ENCODE data around the gene BEST2. TPM values are rescaled to one million over a fixed set of nuclear protein-coding genes. Genes with fewer than 3 reads are reported as not detected.
A peak's percentile ranks its signal among the peaks of the same experiment; 100 is the strongest.

Gene BEST2
- total RNA-seq, 1 donor from 2014 or later, result not detected

- H3K36me3 ChIP-seq (ENCODE audit: control insufficient read depth, insufficient read depth, low read length), result peaks cover 11% of the 10 kb centered on the region
- DNase-seq (ENCODE audit: low read depth) (no peak), FAIRE-seq (no peak)
- TF ChIP-seq CTCF (IDR thresholded peaks at IDR 0.05; ENCODE audit: insufficient read depth, low read length, severe bottlenecking), result no peak
- no peaks in the 10 kb centered on the region for H3K27me3 ChIP-seq (ENCODE audit: control insufficient read depth, insufficient read depth, low read length)
- H3K4me3 ChIP-seq (ENCODE audit: low read depth, low read length), result peak within 1 kb of the TSS; percentile 74
Measured at GRCh38 chr19:12801466-12802266, 50.1 kb downstream of the BEST2 start, which contains the start of the genes PRDX2 and THSD8. TSS of gene PRDX2 (minus strand) at chr19:12801800. CDS start at chr19:12801261, 539 bp downstream. TSS of gene THSD8 (plus strand) at chr19:12802069. CDS start at chr19:12802072, 3 bp downstream.

- FAIRE-seq, result no peak
- Histone ChIP-seq H3K4me3 (ENCODE audit: low read depth, low read length) (peak overlapping the region; percentile 74), H3K27me3 (ENCODE audit: control insufficient read depth, insufficient read depth, low read length) (no peaks in the 10 kb centered on the region), H3K36me3 (ENCODE audit: control insufficient read depth, insufficient read depth, low read length) (peaks cover 9% of the 10 kb centered on the region)
- no peak for DNase-seq (ENCODE audit: low read depth)
- TF ChIP-seq CTCF (IDR thresholded peaks at IDR 0.05; ENCODE audit: insufficient read depth, low read length, severe bottlenecking), result no peak
Measured at GRCh38 chr19:12802267-12803106, 50.9 kb downstream of the BEST2 start.

GRCh38 chr19:12804051-12804450 is 52.5 kb downstream of the BEST2 start:
- Histone ChIP-seq H3K27me3 (ENCODE audit: control insufficient read depth, insufficient read depth, low read length) (no peaks in the 10 kb centered on the region), H3K4me3 (ENCODE audit: low read depth, low read length) (no peak overlapping the region), H3K36me3 (ENCODE audit: control insufficient read depth, insufficient read depth, low read length) (peaks cover 9% of the 10 kb centered on the region)
- no peak for FAIRE-seq
- DNase-seq (ENCODE audit: low read depth), result no peak
- TF ChIP-seq CTCF (IDR thresholded peaks at IDR 0.05; ENCODE audit: insufficient read depth, low read length, severe bottlenecking), result no peak

- H3K36me3 ChIP-seq (ENCODE audit: control insufficient read depth, insufficient read depth, low read length), result peaks cover 1% of the 10 kb centered on the region
- H3K27me3 ChIP-seq (ENCODE audit: control insufficient read depth, insufficient read depth, low read length), result no peaks in the 10 kb centered on the region
- TF ChIP-seq CTCF (IDR thresholded peaks at IDR 0.05; ENCODE audit: insufficient read depth, low read length, severe bottlenecking), result no peak
- DNase-seq (ENCODE audit: low read depth), result peak; percentile 82
- FAIRE-seq, result no peak
- H3K4me3 ChIP-seq (ENCODE audit: low read depth, low read length), result peak within 1 kb of the TSS; percentile 75
Measured at GRCh38 chr19:12806242-12807081, 54.9 kb downstream of the BEST2 start, which contains the start of gene RNASEH2A. TSS of gene RNASEH2A (plus strand) at chr19:12806584. CDS start at chr19:12806674, 90 bp downstream.

Other genes starting within 250 kb of the BEST2 start
- gene ZNF564, start 200.3 kb upstream of the BEST2 start, total RNA-seq, result 7.4 and 9.0 TPM in 2 replicates
- 5.8 and 7.9 TPM in 2 replicates for gene ZNF490, start 141.0 kb upstream of the BEST2 start, total RNA-seq
- gene ZNF791, start 140.9 kb upstream of the BEST2 start, total RNA-seq, result 11.1 and 11.8 TPM in 2 replicates
- gene MAN2B1, start 85.0 kb upstream of the BEST2 start, total RNA-seq, result 29.8 and 32.1 TPM in 2 replicates
- gene WDR83, start 85.0 kb upstream of the BEST2 start, total RNA-seq, result 13.8 and 21.1 TPM in 2 replicates
- gene DHPS, start 69.9 kb upstream of the BEST2 start, total RNA-seq, result 47.4 and 94.5 TPM in 2 replicates
- gene GNG14, start 63.8 kb upstream of the BEST2 start, total RNA-seq, result not detected in 2 replicates
- gene FBXW9, start 55.2 kb upstream of the BEST2 start, total RNA-seq, result 5.4 and 6.1 TPM in 2 replicates
- 16.8 and 28.0 TPM in 2 replicates for gene TNPO2, start 27.9 kb upstream of the BEST2 start, total RNA-seq
- 177 and 201 TPM in 2 replicates for gene TRIR, start 17.1 kb upstream of the BEST2 start, total RNA-seq
- gene GET3, start 14.3 kb upstream of the BEST2 start, total RNA-seq, result 104 and 107 TPM in 2 replicates
- gene HOOK2, start 23.8 kb downstream of the BEST2 start, total RNA-seq, result 52.5 and 58.7 TPM in 2 replicates
- gene JUNB, start 39.7 kb downstream of the BEST2 start, total RNA-seq, result 158 and 179 TPM in 2 replicates
- gene PRDX2, start 50.0 kb downstream of the BEST2 start, total RNA-seq, result 148 and 157 TPM in 2 replicates
- gene THSD8, start 50.3 kb downstream of the BEST2 start, total RNA-seq, result not detected in 2 replicates
- 11.1 and 12.9 TPM in 2 replicates for gene RNASEH2A, start 54.8 kb downstream of the BEST2 start, total RNA-seq
- gene RTBDN, start 82.8 kb downstream of the BEST2 start, total RNA-seq, result not detected in 2 replicates
- 0.26 and 0.38 TPM in 2 replicates for gene MAST1, start 86.7 kb downstream of the BEST2 start, total RNA-seq
- 27.9 and 35.2 TPM in 2 replicates for gene DNASE2, start 129.7 kb downstream of the BEST2 start, total RNA-seq
- gene KLF1, start 135.4 kb downstream of the BEST2 start, total RNA-seq, result not detected in 2 replicates
- 17.9 and 38.2 TPM in 2 replicates for gene GCDH, start 139.4 kb downstream of the BEST2 start, total RNA-seq
- not detected in 2 replicates for gene SYCE2, start 167.5 kb downstream of the BEST2 start, total RNA-seq
- 53.6 and 55.5 TPM in 2 replicates for gene FARSA, start 181.9 kb downstream of the BEST2 start, total RNA-seq
- gene CALR, start 186.8 kb downstream of the BEST2 start, total RNA-seq, result 1,002 and 1,570 TPM in 2 replicates
- gene RAD23A, start 194.1 kb downstream of the BEST2 start, total RNA-seq, result 91.1 and 120 TPM in 2 replicates
- 27.1 and 36.0 TPM in 2 replicates for gene GADD45GIP1, start 205.4 kb downstream of the BEST2 start, total RNA-seq
- gene DAND5, start 217.8 kb downstream of the BEST2 start, total RNA-seq, result not detected in 2 replicates
- 5.4 and 5.8 TPM in 2 replicates for gene NFIX, start 243.7 kb downstream of the BEST2 start, total RNA-seq